ENCODE data around the gene SYDE2. TPM values are rescaled to one million over a fixed set of nuclear protein-coding genes. Genes with fewer than 3 reads are reported as not detected.

The SYDE2 gene
- total and polyA plus RNA-seq, 3 experiments from 2014 or later: 1.7 to 3.3 (median 2.8) TPM

DNA sequence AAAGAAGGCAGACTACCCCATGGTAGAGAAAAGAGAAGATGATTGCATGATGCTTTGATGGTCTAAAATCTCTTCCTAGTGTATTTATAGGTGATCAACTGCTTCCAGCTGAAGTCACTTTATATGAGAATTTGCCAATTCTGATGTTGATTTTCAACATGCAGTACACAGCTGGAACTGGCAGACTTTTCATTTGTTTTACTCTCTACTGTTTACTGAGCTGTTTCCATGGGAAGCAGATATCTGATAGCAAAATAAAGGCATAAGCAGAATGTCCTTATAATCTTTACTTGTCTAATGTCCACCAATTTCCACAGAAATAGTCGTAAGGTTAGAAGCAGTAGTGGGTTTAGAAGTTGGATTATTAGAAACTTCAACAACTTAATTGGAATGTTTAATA lies 74.9 kb downstream of the SYDE2 start:
- no peak for DNase-seq
- no peak overlapping the region for H3K27ac ChIP-seq (ENCODE audit: low read depth, low read length)
- H3K9me3 ChIP-seq (ENCODE audit: low read length): no peaks in the 10 kb centered on the region
- no peaks in the 10 kb centered on the region for H3K36me3 ChIP-seq (ENCODE audit: insufficient read depth, low read length)
- H3K4me1 ChIP-seq (ENCODE audit: insufficient read depth, low read length): no peaks in the 10 kb centered on the region
- ChIA-PET POLR2A (interaction anchor here (0.9 kb wide), 1 partner anchor 131 kb away, joined by 3 read pairs; no protein-coding TSS in a partner anchor), CTCF (no interaction called here)
- Mint-ChIP-seq H3K27me3 (peaks cover 0 to 3% of the 10 kb centered on the region in 2 donors), H3K9me3 (no peaks in the 10 kb centered on the region), H3K4me1 (no peaks in the 10 kb centered on the region), H3K27ac (no peak overlapping the region), H3K4me3 (no peak overlapping the region), H3K36me3 (peaks cover 0 to 3% (median 1%) of the 10 kb centered on the region in 3 donors)
- H3K27me3 ChIP-seq (ENCODE audit: insufficient read depth, low read length, poor library complexity, severe bottlenecking): no peaks in the 10 kb centered on the region
- no peak overlapping the region for H3K4me3 ChIP-seq (ENCODE audit: low read length)

DNA sequence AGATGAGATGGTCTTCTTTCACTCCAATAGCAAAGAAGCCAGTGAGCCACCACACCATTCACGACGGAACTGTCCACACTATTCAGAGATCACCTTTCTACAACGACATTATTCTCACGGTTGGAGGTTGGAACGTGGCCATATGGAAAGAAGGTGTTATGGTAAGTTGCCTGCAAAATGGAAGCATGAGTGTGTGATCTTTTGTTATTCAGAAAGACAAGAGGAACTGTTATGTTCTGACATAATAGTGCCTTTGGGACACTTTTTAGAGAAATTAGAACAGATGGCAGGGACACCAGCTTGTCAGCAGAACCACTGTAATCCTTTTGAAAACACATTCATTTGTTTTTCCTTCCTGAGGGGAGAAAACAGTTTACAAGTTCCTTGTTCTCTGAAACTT lies 76.7 kb downstream of the SYDE2 start:
- H3K36me3 ChIP-seq (ENCODE audit: insufficient read depth, low read length): no peaks in the 10 kb centered on the region
- peaks cover 3 to 4% of the 10 kb centered on the region in 2 donors for H3K27me3 Mint-ChIP-seq
- no peaks in the 10 kb centered on the region for H3K9me3 Mint-ChIP-seq
- H3K27me3 ChIP-seq (ENCODE audit: insufficient read depth, low read length, poor library complexity, severe bottlenecking): no peaks in the 10 kb centered on the region
- H3K4me3 Mint-ChIP-seq: no peak overlapping the region
- POLR2A ChIA-PET: no interaction called here
- DNase-seq: no peak
- no peaks in the 10 kb centered on the region for H3K4me1 ChIP-seq (ENCODE audit: insufficient read depth, low read length)
- no peaks in the 10 kb centered on the region for H3K4me1 Mint-ChIP-seq
- H3K27ac ChIP-seq (ENCODE audit: low read depth, low read length): no peak overlapping the region
- CTCF ChIA-PET: interaction anchor here (0.9 kb wide), 1 partner anchor 10 kb away, joined by 3 read pairs; no protein-coding TSS in a partner anchor
- no peak overlapping the region for H3K4me3 ChIP-seq (ENCODE audit: low read length)
- no peak overlapping the region for H3K27ac Mint-ChIP-seq
- H3K36me3 Mint-ChIP-seq: peaks cover 0 to 5% (median 1%) of the 10 kb centered on the region in 3 donors
- H3K9me3 ChIP-seq (ENCODE audit: low read length): no peaks in the 10 kb centered on the region

- Mint-ChIP-seq H3K36me3 (peaks cover 0 to 6% (median 1%) of the 10 kb centered on the region in 3 donors), H3K27ac (no peak overlapping the region), H3K9me3 (no peaks in the 10 kb centered on the region), H3K4me1 (no peaks in the 10 kb centered on the region), H3K4me3 (no peak overlapping the region), H3K27me3 (peaks cover 3 to 4% of the 10 kb centered on the region in 2 donors)
- DNase-seq: no peak
- no peaks in the 10 kb centered on the region for H3K36me3 ChIP-seq (ENCODE audit: insufficient read depth, low read length)
- H3K27ac ChIP-seq (ENCODE audit: low read depth, low read length): no peak overlapping the region
- ChIA-PET CTCF (no interaction called here), POLR2A (no interaction called here)
- H3K4me1 ChIP-seq (ENCODE audit: insufficient read depth, low read length): no peaks in the 10 kb centered on the region
- H3K27me3 ChIP-seq (ENCODE audit: insufficient read depth, low read length, poor library complexity, severe bottlenecking): no peaks in the 10 kb centered on the region
- no peak overlapping the region for H3K4me3 ChIP-seq (ENCODE audit: low read length)
- no peaks in the 10 kb centered on the region for H3K9me3 ChIP-seq (ENCODE audit: low read length)
Observed at GRCh38 chr1:85122169-85122568, 78.6 kb downstream of the SYDE2 start.

DNA sequence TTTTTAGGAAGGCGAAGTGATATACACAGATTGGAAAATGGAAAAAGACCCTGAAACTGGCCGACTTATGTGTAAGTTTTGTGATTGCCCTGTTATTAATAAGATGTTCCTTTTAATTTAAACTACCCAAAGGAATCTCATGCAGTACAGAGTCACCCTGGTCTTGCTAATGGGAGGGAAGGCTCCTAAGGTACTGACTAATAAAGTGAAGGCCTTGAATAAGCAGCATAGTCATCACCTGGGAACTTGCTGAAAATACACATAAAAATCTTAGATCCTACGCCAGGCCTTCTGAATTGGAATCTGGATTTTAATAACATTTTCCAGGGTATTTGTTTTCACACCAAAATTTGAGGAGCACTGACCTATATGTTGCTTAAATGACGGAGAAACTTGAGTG lies 79.1 kb downstream of the SYDE2 start:
- H3K27ac Mint-ChIP-seq: no peak overlapping the region
- ChIA-PET POLR2A (no interaction called here), CTCF (no interaction called here)

DNA sequence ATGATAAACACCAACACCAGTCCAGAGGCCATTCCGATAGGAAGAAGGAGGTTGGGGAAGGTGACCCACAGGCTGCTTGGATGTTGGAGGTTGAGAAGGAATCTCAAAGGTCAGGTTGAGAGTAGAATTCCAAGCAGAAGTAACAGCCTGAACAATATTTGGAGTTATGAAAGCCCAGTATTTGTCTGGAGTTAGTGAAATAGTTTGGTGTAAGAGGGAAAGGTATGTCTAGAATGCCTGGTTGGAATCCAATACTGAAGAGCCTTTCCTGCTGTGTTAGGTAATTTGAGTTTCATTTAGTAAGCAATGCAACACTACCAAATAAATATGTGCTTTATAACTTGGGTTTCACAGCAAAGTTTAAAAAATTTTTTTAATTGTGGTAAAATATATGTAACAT lies 82.1 kb downstream of the SYDE2 start:
- no peak overlapping the region for H3K27ac ChIP-seq (ENCODE audit: low read depth, low read length)
- H3K4me1 Mint-ChIP-seq: no peaks in the 10 kb centered on the region
- H3K27me3 Mint-ChIP-seq: peaks cover 0 to 4% of the 10 kb centered on the region in 2 donors
- no peaks in the 10 kb centered on the region for H3K36me3 ChIP-seq (ENCODE audit: insufficient read depth, low read length)
- no peak for DNase-seq
- no peaks in the 10 kb centered on the region for H3K9me3 Mint-ChIP-seq
- ChIA-PET CTCF (no interaction called here), POLR2A (no interaction called here)
- no peaks in the 10 kb centered on the region for H3K27me3 ChIP-seq (ENCODE audit: insufficient read depth, low read length, poor library complexity, severe bottlenecking)
- H3K9me3 ChIP-seq (ENCODE audit: low read length): no peaks in the 10 kb centered on the region
- peaks cover 0 to 6% (median 2%) of the 10 kb centered on the region in 3 donors for H3K36me3 Mint-ChIP-seq
- no peak overlapping the region for H3K4me3 ChIP-seq (ENCODE audit: low read length)
- H3K4me3 Mint-ChIP-seq: no peak overlapping the region
- H3K27ac Mint-ChIP-seq: no peak overlapping the region
- H3K4me1 ChIP-seq (ENCODE audit: insufficient read depth, low read length): no peaks in the 10 kb centered on the region

More for the DNA sequence above, 79.1 kb downstream of the SYDE2 start:
- H3K4me3 ChIP-seq (ENCODE audit: low read length): no peak overlapping the region
- H3K36me3 ChIP-seq (ENCODE audit: insufficient read depth, low read length): no peaks in the 10 kb centered on the region
- no peaks in the 10 kb centered on the region for H3K9me3 Mint-ChIP-seq
- no peaks in the 10 kb centered on the region for H3K9me3 ChIP-seq (ENCODE audit: low read length)
- no peak for DNase-seq
- H3K4me3 Mint-ChIP-seq: no peak overlapping the region
- no peak overlapping the region for H3K27ac ChIP-seq (ENCODE audit: low read depth, low read length)
- H3K4me1 ChIP-seq (ENCODE audit: insufficient read depth, low read length): no peaks in the 10 kb centered on the region
- no peaks in the 10 kb centered on the region for H3K4me1 Mint-ChIP-seq
- H3K27me3 Mint-ChIP-seq: peaks cover 3 to 4% of the 10 kb centered on the region in 2 donors
- no peaks in the 10 kb centered on the region for H3K27me3 ChIP-seq (ENCODE audit: insufficient read depth, low read length, poor library complexity, severe bottlenecking)
- peaks cover 0 to 6% (median 0%) of the 10 kb centered on the region in 3 donors for H3K36me3 Mint-ChIP-seq

GRCh38 chr1:85116856-85117255 lies 84.0 kb downstream of the SYDE2 start:
- Mint-ChIP-seq H3K4me1 (no peaks in the 10 kb centered on the region), H3K9me3 (no peaks in the 10 kb centered on the region), H3K4me3 (no peak overlapping the region), H3K27me3 (peaks cover 0 to 4% of the 10 kb centered on the region in 2 donors), H3K27ac (no peak overlapping the region), H3K36me3 (peaks cover 0 to 4% (median 2%) of the 10 kb centered on the region in 3 donors)
- Histone ChIP-seq H3K4me3 (ENCODE audit: low read length) (no peak overlapping the region), H3K27ac (ENCODE audit: low read depth, low read length) (no peak overlapping the region), H3K27me3 (ENCODE audit: insufficient read depth, low read length, poor library complexity, severe bottlenecking) (no peaks in the 10 kb centered on the region), H3K36me3 (ENCODE audit: insufficient read depth, low read length) (no peaks in the 10 kb centered on the region), H3K9me3 (ENCODE audit: low read length) (no peaks in the 10 kb centered on the region), H3K4me1 (ENCODE audit: insufficient read depth, low read length) (no peaks in the 10 kb centered on the region)
- no peak for DNase-seq
- POLR2A ChIA-PET: interaction anchor here (0.6 kb wide), 1 partner anchor 13 kb away, joined by 4 read pairs; no protein-coding TSS in a partner anchor
- CTCF ChIA-PET: no interaction called here

- H3K4me3 Mint-ChIP-seq: no peak overlapping the region
- ChIA-PET CTCF (no interaction called here), POLR2A (no interaction called here)
- Histone ChIP-seq H3K4me1 (ENCODE audit: insufficient read depth, low read length) (no peaks in the 10 kb centered on the region), H3K27me3 (ENCODE audit: insufficient read depth, low read length, poor library complexity, severe bottlenecking) (no peaks in the 10 kb centered on the region), H3K9me3 (ENCODE audit: low read length) (no peaks in the 10 kb centered on the region), H3K4me3 (ENCODE audit: low read length) (no peak overlapping the region), H3K27ac (ENCODE audit: low read depth, low read length) (no peak overlapping the region), H3K36me3 (ENCODE audit: insufficient read depth, low read length) (no peaks in the 10 kb centered on the region)
- H3K36me3 Mint-ChIP-seq: peaks cover 0 to 2% (median 2%) of the 10 kb centered on the region in 3 donors
- DNase-seq: no peak
- no peak overlapping the region for H3K27ac Mint-ChIP-seq
- H3K9me3 Mint-ChIP-seq: no peaks in the 10 kb centered on the region
- no peaks in the 10 kb centered on the region for H3K4me1 Mint-ChIP-seq
- H3K27me3 Mint-ChIP-seq: peaks cover 0 to 4% of the 10 kb centered on the region in 2 donors
Observed at GRCh38 chr1:85115933-85116332, 84.9 kb downstream of the SYDE2 start.

DNA sequence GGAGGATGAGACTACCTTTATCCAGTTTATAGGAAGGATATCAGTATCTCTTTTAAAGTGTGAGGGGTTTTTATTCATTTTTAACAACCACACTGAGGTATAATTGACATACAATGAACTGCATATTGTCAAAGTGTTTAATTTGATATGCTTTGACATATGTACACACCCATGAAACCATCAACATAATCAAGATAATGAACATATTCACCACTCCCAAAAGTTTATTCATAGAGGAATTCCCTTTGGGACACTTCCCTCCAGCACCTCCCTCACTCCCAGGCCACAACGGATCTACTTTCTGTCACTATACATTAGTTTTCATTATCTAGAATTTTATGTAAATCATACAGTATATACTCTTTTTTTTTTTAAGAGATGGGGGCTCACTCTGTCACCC lies 89.1 kb downstream of the SYDE2 start:
- Mint-ChIP-seq H3K4me3 (no peak overlapping the region), H3K36me3 (peaks cover 0 to 2% (median 2%) of the 10 kb centered on the region in 3 donors), H3K4me1 (no peaks in the 10 kb centered on the region), H3K9me3 (no peaks in the 10 kb centered on the region), H3K27ac (no peak overlapping the region), H3K27me3 (no peaks in the 10 kb centered on the region)
- Histone ChIP-seq H3K4me3 (ENCODE audit: low read length) (no peak overlapping the region), H3K9me3 (ENCODE audit: low read length) (no peaks in the 10 kb centered on the region), H3K27me3 (ENCODE audit: insufficient read depth, low read length, poor library complexity, severe bottlenecking) (no peaks in the 10 kb centered on the region), H3K36me3 (ENCODE audit: insufficient read depth, low read length) (no peaks in the 10 kb centered on the region), H3K4me1 (ENCODE audit: insufficient read depth, low read length) (no peaks in the 10 kb centered on the region), H3K27ac (ENCODE audit: low read depth, low read length) (no peak overlapping the region)
- DNase-seq: no peak
- CTCF ChIA-PET: no interaction called here
- POLR2A ChIA-PET: no interaction called here

Measured in CD8-positive, alpha-beta memory T cell (primary cell).